B cell (primary cell): ENCODE measurements around the gene LSM12. TPM values are rescaled to one million over a fixed set of nuclear protein-coding genes. Genes with fewer than 3 reads are reported as not detected.
A peak's percentile ranks its signal among the peaks of the same experiment; 100 is the strongest.

Experiments
- ATAC-seq: fragments of 200-7000 bp; cut with Tn5 transposase; one replicate; pipeline ENCODE4 v1.10.0; 2021; ENCODE audit warnings: low read depth, mild to moderate bottlenecking, moderate number of reproducible peaks, moderate library complexity
- CTCF ChIA-PET: fragments of 350-600 bp; sonication (Branson Sonifier 250); formaldehyde crosslinking; loops from one replicate; lab custom pipeline; 2021; ENCODE audit warnings: antibody characterized with exemption, inconsistent platforms; lab: Charles Lee
- POLR2A ChIA-PET: fragments of 350-600 bp; sonication (Branson Sonifier 250); formaldehyde crosslinking; loops from one replicate; lab custom pipeline; 2021; ENCODE audit warnings: antibody characterized with exemption; lab: Charles Lee
- DNase-seq: peaks from one replicate; pipeline ENCODE4 v3.0.0; 2013
- H2AFZ ChIP-seq: 2 replicates; pipeline ENCODE4 v1.6.1; 2012; ENCODE audit warnings: mild to moderate bottlenecking, low read depth, low read length; ENCODE audit not compliant: insufficient read depth, poor library complexity, severe bottlenecking
- H3K27ac ChIP-seq, 2 donors: 1 replicate in 1 of 2; 2 replicates in 1 of 2; pipeline ENCODE4 v1.5.1; 2012 to 2013; ENCODE audit warnings: low read length in 2 of 2, mild to moderate bottlenecking in 2 of 2, moderate library complexity in 1 of 2
- H3K27me3 ChIP-seq, 4 experiments: fragments of 200-600 bp in 1 of 4; sonication (generic) in 1 of 4; replicated peaks in 1 of 4; 1 replicate in 2 of 4; 2 replicates in 2 of 4; pipeline versions ENCODE4 v1.6.1 to v1.7.0; 2013 to 2016; ENCODE audit warnings: low read length in 3 of 4, mild to moderate bottlenecking in 2 of 4, mixed read lengths in 1 of 4, moderate library complexity in 1 of 4; ENCODE audit not compliant: insufficient read depth in 4 of 4, control insufficient read depth in 3 of 4; ENCODE audit errors: control extremely low read depth in 1 of 4
- H3K36me3 ChIP-seq, 2 experiments: replicated peaks in 1 of 2; 1 replicate in 1 of 2; 2 replicates in 1 of 2; pipeline versions ENCODE4 v1.6.1 to v1.7.1; 2013; ENCODE audit warnings: low read length in 1 of 2; ENCODE audit not compliant: insufficient read depth in 2 of 2, control insufficient read depth in 1 of 2; ENCODE audit errors: control extremely low read depth in 1 of 2, extremely low read depth in 1 of 2
- H3K4me1 ChIP-seq, 2 donors: fragments of 200-600 bp in 1 of 2; sonication (generic) in 1 of 2; 1 replicate in 1 of 2; 2 replicates in 1 of 2; pipeline versions ENCODE4 v1.5.1 to v1.6.1; 2013 to 2017; ENCODE audit warnings: low read length in 2 of 2; ENCODE audit not compliant: control insufficient read depth in 2 of 2, insufficient read depth in 2 of 2
- H3K4me2 ChIP-seq: replicated peaks from 2 replicates; pipeline ENCODE3; 2012; ENCODE audit warnings: mild to moderate bottlenecking, low read depth, low read length; ENCODE audit not compliant: poor library complexity, severe bottlenecking
- H3K4me3 ChIP-seq, 5 experiments: fragments of 200-600 bp in 1 of 5; sonication (generic) in 1 of 5; 1 replicate in 3 of 5; 2 replicates in 2 of 5; pipeline versions ENCODE4 v1.5.1 to v1.7.0; 2011 to 2016; ENCODE audit warnings: low read length in 4 of 5, mild to moderate bottlenecking in 4 of 5, low read depth in 2 of 5, control low read depth in 1 of 5, moderate library complexity in 1 of 5; ENCODE audit not compliant: insufficient read depth in 1 of 5; ENCODE audit errors: control extremely low read depth in 1 of 5, extremely low read depth in 1 of 5
- H3K79me2 ChIP-seq: fragments of 200-600 bp; sonication (generic); one replicate; pipeline ENCODE4 v1.6.0; 2016; ENCODE audit warnings: low read length; ENCODE audit not compliant: control insufficient read depth, insufficient read depth
- H3K9ac ChIP-seq: fragments of 200-600 bp; sonication (generic); 2 replicates; pipeline ENCODE4 v1.6.1; 2017; ENCODE audit warnings: mild to moderate bottlenecking, low read length, moderate library complexity
- H3K9me3 ChIP-seq, 3 donors: one replicate each; pipeline versions ENCODE4 v1.6.1 to v1.7.1; 2013; ENCODE audit warnings: low read length in 2 of 3; ENCODE audit not compliant: control insufficient read depth in 2 of 3, insufficient read depth in 1 of 3; ENCODE audit errors: control extremely low read depth in 1 of 3
- H4K20me1 ChIP-seq: 2 replicates; pipeline ENCODE4 v1.6.0; 2012; ENCODE audit warnings: mild to moderate bottlenecking, low read length; ENCODE audit not compliant: insufficient read depth, control insufficient read depth, poor library complexity, severe bottlenecking
- H3K27ac Mint-ChIP-seq: one replicate; pipeline ENCODE4 v1.8.0; 2021; ENCODE audit warnings: mixed read lengths
- H3K27me3 Mint-ChIP-seq: one replicate; pipeline ENCODE4 v1.8.0; 2021; ENCODE audit warnings: mixed read lengths
- H3K4me1 Mint-ChIP-seq: one replicate; pipeline ENCODE4 v1.8.0; 2021; ENCODE audit warnings: mixed read lengths
- H3K4me3 Mint-ChIP-seq: one replicate; pipeline ENCODE4 v1.8.0; 2021; ENCODE audit warnings: mixed read lengths
- H3K9me3 Mint-ChIP-seq: one replicate; pipeline ENCODE4 v1.8.0; 2022; ENCODE audit warnings: mixed read lengths; ENCODE audit not compliant: insufficient read depth
- CTCF ChIP-seq: fragments of 200-600 bp; IDR thresholded peaks from one replicate; pipeline ENCODE4 v1.8.0; 2022; ENCODE audit warnings: antibody characterized with exemption, mild to moderate bottlenecking
- EZH2 ChIP-seq: IDR thresholded peaks from 2 replicates; pipeline ENCODE4 v1.6.1; 2012; ENCODE audit warnings: borderline replicate concordance, low read depth, mild to moderate bottlenecking, moderate library complexity, low read length; ENCODE audit not compliant: insufficient read depth, poor library complexity, severe bottlenecking
- WGBS: methylation state at CpG from one replicate; pipeline ENCODE4 v1.1.5; 2013; ENCODE audit warnings: missing lambda C conversion rate; ENCODE audit not compliant: insufficient coverage; 5-methylcytosine and 5-hydroxymethylcytosine counted together
- intact Hi-C: fragments of 100-400 bp; cut with micrococcal nuclease; formaldehyde crosslinking; loops from one replicate; pipeline ENCODE4 v1.10.0; 2022
- polyA plus RNA-seq: library from polyadenylated mRNA; depleted of rRNA; stranded (reverse); fragments of >200 nt; gene quantifications from 2 replicates; pipeline ENCODE4 v1.2.3, GENCODE V29; 2012
- total RNA-seq, 2 donors: library from RNA; stranded (reverse); fragments of 120-200 nt in 1 of 2; gene quantifications; 1 replicate in 1 of 2; 2 replicates in 1 of 2; pipeline versions ENCODE4 v1.2.3 to v1.2.4, GENCODE V29; 2013 to 2022

Gene LSM12
- total and polyA plus RNA-seq, 2 donors (not counting 1 experiment from before 2014, with no cell fraction given) = 16.8 to 31.2 TPM

- ChIA-PET CTCF (interaction anchor here (1.2 to 1.4 kb wide), 3 partner anchors 45 to 56 kb away, joined by 3 to 4 read pairs (median 3); partner anchors contain the start of genes HDAC5 and TMEM101), POLR2A (interaction anchor here (0.6 to 1.1 kb wide), 10 partner anchors 23 to 1891 kb away, joined by 3 to 5 read pairs (median 4); partner anchors contain the start of genes HDAC5 and HEXIM1)
- TF ChIP-seq CTCF = no peak
- no peak for TF ChIP-seq EZH2
- Mint-ChIP-seq H3K27ac (peak overlapping the region; percentile 82), H3K27me3 (no peaks in the 10 kb centered on the region), H3K4me3 (peak overlapping the region; percentile 93), H3K4me1 (peaks cover 40% of the 10 kb centered on the region), H3K9me3 (no peaks in the 10 kb centered on the region)
- H4K20me1 ChIP-seq = no peaks in the 10 kb centered on the region
- peak overlapping the region; percentile 80 for H2AFZ ChIP-seq
- ATAC-seq (no peak), DNase-seq (no peak)
- no CpG with 5 or more reads among the region's 7 CpGs for WGBS
- peaks cover 0 to 7% of the 10 kb centered on the region in 2 experiments for H3K36me3 ChIP-seq
- peak overlapping the region; percentile 90 for H3K4me2 ChIP-seq
- peak overlapping the region; percentile 86 for H3K9ac ChIP-seq
- H3K79me2 ChIP-seq = peaks cover 38% of the 10 kb centered on the region
- H3K4me3 ChIP-seq = peak overlapping the region; percentile 42 to 87 (median 73)
- H3K9me3 ChIP-seq = no peaks in the 10 kb centered on the region
- intact Hi-C loops = loop anchor here (1.0 to 2.0 kb wide), 6 partner anchors 54 to 255 kb away; partner anchors contain the start of genes HROB, SLC25A39 and TMEM101
- peaks cover 25 to 35% of the 10 kb centered on the region in 2 donors for H3K4me1 ChIP-seq
- H3K27ac ChIP-seq = peak overlapping the region; percentile 31 to 65
- no peaks in the 10 kb centered on the region for H3K27me3 ChIP-seq
Measured at GRCh38 chr17:44069974-44070454, 3.5 kb upstream of the LSM12 start.

DNA sequence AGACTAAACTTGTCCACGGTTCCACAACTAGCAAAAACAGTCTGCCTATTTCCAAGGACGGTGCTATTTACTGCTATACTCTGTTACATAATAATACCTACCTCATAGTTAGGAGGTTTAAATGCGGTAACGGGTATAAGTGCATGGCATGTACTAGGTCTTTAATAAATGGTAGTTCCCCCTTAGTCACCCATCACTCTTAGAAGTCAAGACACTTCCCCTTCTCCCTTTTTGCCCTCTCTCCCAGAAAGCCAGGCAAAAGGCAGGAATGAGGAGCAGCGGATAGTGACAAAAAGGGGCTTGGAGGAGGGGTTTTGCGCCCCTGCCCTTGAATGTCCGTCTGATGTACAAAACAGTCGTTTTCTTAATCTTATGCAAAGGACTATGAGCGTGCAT is 1.1 kb upstream of the LSM12 start:
- intact Hi-C loops = loop anchor here (2.0 kb wide), 1 partner anchor 61 kb away; no protein-coding TSS in a partner anchor
- H3K4me2 ChIP-seq = peak overlapping the region; percentile 92
- Mint-ChIP-seq H3K27ac (peak overlapping the region; percentile 26), H3K27me3 (no peaks in the 10 kb centered on the region), H3K4me1 (peaks cover 50% of the 10 kb centered on the region), H3K4me3 (peak overlapping the region; percentile 89), H3K9me3 (no peaks in the 10 kb centered on the region)
- ChIA-PET POLR2A (no interaction called here), CTCF (interaction anchor here (2.5 kb wide), 1 partner anchor 56 kb away, joined by 5 read pairs; the partner anchor contains the start of gene HDAC5)
- H2AFZ ChIP-seq = peak overlapping the region; percentile 75
- H4K20me1 ChIP-seq = no peaks in the 10 kb centered on the region
- no peak overlapping the region for H3K9ac ChIP-seq
- peaks cover 0 to 9% of the 10 kb centered on the region in 2 experiments for H3K36me3 ChIP-seq
- WGBS = 98% methylated on average over 5 of the region's 9 CpGs
- H3K27me3 ChIP-seq = no peaks in the 10 kb centered on the region
- peaks cover 25 to 35% of the 10 kb centered on the region in 2 donors for H3K4me1 ChIP-seq
- no peak overlapping the region for H3K4me3 ChIP-seq
- no peak for ATAC-seq
- DNase-seq = no peak
- peaks cover 58% of the 10 kb centered on the region for H3K79me2 ChIP-seq
- no peaks in the 10 kb centered on the region for H3K9me3 ChIP-seq
- TF ChIP-seq CTCF = no peak
- TF ChIP-seq EZH2 = no peak
- peak overlapping the region in 1 of 2 donors; percentile 80 for H3K27ac ChIP-seq
